C4-2B (cell line): ENCODE results near the gene HES2.

Source experiments
- ZFX ChIP-seq: fragments of 450-650 bp; IDR thresholded peaks from 2 replicates; pipeline ENCODE4 v1.6.1; 2017
- TF ChIP-seq, protein P1 (sequence below): fragments of 450-650 bp; conservative IDR thresholded peaks from 2 replicates; pipeline ENCODE4 v1.5.1; 2017; ENCODE audit warnings: mild to moderate bottlenecking

GRCh38 chr1:6386371-6386949, 33.3 kb downstream of the HES2 start:
- TF ChIP-seq, protein P1, sequence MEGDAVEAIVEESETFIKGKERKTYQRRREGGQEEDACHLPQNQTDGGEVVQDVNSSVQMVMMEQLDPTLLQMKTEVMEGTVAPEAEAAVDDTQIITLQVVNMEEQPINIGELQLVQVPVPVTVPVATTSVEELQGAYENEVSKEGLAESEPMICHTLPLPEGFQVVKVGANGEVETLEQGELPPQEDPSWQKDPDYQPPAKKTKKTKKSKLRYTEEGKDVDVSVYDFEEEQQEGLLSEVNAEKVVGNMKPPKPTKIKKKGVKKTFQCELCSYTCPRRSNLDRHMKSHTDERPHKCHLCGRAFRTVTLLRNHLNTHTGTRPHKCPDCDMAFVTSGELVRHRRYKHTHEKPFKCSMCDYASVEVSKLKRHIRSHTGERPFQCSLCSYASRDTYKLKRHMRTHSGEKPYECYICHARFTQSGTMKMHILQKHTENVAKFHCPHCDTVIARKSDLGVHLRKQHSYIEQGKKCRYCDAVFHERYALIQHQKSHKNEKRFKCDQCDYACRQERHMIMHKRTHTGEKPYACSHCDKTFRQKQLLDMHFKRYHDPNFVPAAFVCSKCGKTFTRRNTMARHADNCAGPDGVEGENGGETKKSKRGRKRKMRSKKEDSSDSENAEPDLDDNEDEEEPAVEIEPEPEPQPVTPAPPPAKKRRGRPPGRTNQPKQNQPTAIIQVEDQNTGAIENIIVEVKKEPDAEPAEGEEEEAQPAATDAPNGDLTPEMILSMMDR, result no peak
- no peak for TF ChIP-seq ZFX
